Upper lobe of left lung (tissue), 4 donors: ENCODE measurements around the gene FAHD1.

Experiments used
- EP300 ChIP-seq, 4 donors: sonication (generic); formaldehyde crosslinking; IDR thresholded peaks; one replicate each; pipeline ENCODE4 v1.5.1; 2017; ENCODE audit warnings: antibody characterized with exemption in 4 of 4, control low read depth in 2 of 4
- POLR2A ChIP-seq, 4 donors: fragments of 450-650 bp; IDR thresholded peaks; one replicate each; pipeline ENCODE4 v1.5.1; 2016 to 2017; ENCODE audit warnings: antibody characterized with exemption in 4 of 4, mild to moderate bottlenecking in 2 of 4
- POLR2AphosphoS5 ChIP-seq, 2 donors: sonication (generic); formaldehyde crosslinking; IDR thresholded peaks; one replicate each; pipeline ENCODE4 v1.5.1; 2017; ENCODE audit warnings: antibody characterized with exemption in 2 of 2
- TF ChIP-seq, protein P1 (sequence below), 6 experiments: fragments of 450-650 bp in 4 of 6; fragments of 200-600 bp in 2 of 6; sonication (generic) in 2 of 6; IDR thresholded peaks; one replicate each; pipeline ENCODE4 v1.5.1; 2016 to 2019; ENCODE audit warnings: antibody characterized with exemption in 6 of 6

DNA sequence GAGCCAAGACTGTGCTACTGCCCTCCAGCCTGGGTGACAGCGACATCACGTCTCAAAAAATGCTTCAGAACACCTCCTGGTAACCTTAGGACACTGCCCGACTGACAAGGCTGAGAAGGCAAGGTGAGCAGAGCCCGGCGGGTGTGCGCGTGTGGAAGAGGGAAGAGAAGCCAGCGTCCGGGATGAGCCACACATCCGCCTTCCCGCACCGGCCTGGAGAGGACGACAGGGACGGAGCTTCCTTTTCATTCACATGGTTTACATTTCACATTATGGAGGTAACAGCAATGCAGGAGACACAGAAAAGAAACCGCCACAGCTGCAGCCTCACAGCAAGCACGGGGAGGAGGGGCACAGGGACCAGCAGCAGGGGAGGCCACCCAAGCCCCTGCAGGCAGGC is 16.9 kb upstream of the FAHD1 start:
- TF ChIP-seq, protein P1, sequence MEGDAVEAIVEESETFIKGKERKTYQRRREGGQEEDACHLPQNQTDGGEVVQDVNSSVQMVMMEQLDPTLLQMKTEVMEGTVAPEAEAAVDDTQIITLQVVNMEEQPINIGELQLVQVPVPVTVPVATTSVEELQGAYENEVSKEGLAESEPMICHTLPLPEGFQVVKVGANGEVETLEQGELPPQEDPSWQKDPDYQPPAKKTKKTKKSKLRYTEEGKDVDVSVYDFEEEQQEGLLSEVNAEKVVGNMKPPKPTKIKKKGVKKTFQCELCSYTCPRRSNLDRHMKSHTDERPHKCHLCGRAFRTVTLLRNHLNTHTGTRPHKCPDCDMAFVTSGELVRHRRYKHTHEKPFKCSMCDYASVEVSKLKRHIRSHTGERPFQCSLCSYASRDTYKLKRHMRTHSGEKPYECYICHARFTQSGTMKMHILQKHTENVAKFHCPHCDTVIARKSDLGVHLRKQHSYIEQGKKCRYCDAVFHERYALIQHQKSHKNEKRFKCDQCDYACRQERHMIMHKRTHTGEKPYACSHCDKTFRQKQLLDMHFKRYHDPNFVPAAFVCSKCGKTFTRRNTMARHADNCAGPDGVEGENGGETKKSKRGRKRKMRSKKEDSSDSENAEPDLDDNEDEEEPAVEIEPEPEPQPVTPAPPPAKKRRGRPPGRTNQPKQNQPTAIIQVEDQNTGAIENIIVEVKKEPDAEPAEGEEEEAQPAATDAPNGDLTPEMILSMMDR (IDR thresholded peaks at IDR 0.05), result no peak
- TF ChIP-seq POLR2A (IDR thresholded peaks at IDR 0.05) (no peak), POLR2AphosphoS5 (IDR thresholded peaks at IDR 0.05) (no peak), EP300 (IDR thresholded peaks at IDR 0.05) (no peak)
